Activated B cell treated with CpG ODN at 0.5 μM for 24 hours (primary cell): ENCODE data around the gene ISOC2. TPM values are rescaled to one million over a fixed set of nuclear protein-coding genes. Genes with fewer than 3 reads are reported as not detected.

Source experiments
- ATAC-seq: fragments of 200-7000 bp; cut with Tn5 transposase; one replicate; pipeline ENCODE4 v1.10.0; 2021; ENCODE audit warnings: low read depth, mild to moderate bottlenecking, moderate library complexity
- CTCF ChIA-PET: fragments of 350-600 bp; sonication (Branson Sonifier 250); formaldehyde crosslinking; loops from one replicate; lab custom pipeline; 2021; ENCODE audit warnings: antibody characterized with exemption; lab: Charles Lee
- POLR2A ChIA-PET: fragments of 350-600 bp; sonication (Branson Sonifier 250); formaldehyde crosslinking; loops from one replicate; lab custom pipeline; 2021; ENCODE audit warnings: antibody characterized with exemption; lab: Charles Lee
- DNase-seq: peaks from one replicate; pipeline ENCODE4 v3.0.0; 2022
- H3K27ac Mint-ChIP-seq: one replicate; pipeline ENCODE4 v1.8.0; 2020; ENCODE audit warnings: mixed read lengths
- H3K27me3 Mint-ChIP-seq: one replicate; pipeline ENCODE4 v1.8.0; 2021; ENCODE audit warnings: mixed read lengths
- H3K36me3 Mint-ChIP-seq: one replicate; pipeline ENCODE4 v1.8.0; 2021; ENCODE audit warnings: low read depth, mixed read lengths
- H3K4me1 Mint-ChIP-seq: one replicate; pipeline ENCODE4 v1.8.0; 2021; ENCODE audit warnings: mixed read lengths
- H3K4me3 Mint-ChIP-seq: one replicate; pipeline ENCODE4 v1.8.0; 2020; ENCODE audit warnings: mild to moderate bottlenecking, mixed read lengths
- H3K9me3 Mint-ChIP-seq: one replicate; pipeline ENCODE4 v1.8.0; 2020; ENCODE audit warnings: mixed read lengths
- CTCF ChIP-seq: fragments of 200-600 bp; IDR thresholded peaks from one replicate; pipeline ENCODE4 v1.8.0; 2022; ENCODE audit warnings: antibody characterized with exemption, mild to moderate bottlenecking
- intact Hi-C: fragments of 100-400 bp; cut with micrococcal nuclease; formaldehyde crosslinking; loops from one replicate; pipeline ENCODE4 v1.15.1; 2024
- total RNA-seq: library from RNA; stranded (reverse); gene quantifications from 2 replicates; pipeline ENCODE4 v1.2.3, GENCODE V29; 2022

Gene ISOC2
- total RNA-seq, 1 donor from 2014 or later: 29.0 TPM

- Mint-ChIP-seq H3K27me3 (peaks cover 11% of the 10 kb centered on the region), H3K27ac (no peak overlapping the region), H3K9me3 (no peaks in the 10 kb centered on the region), H3K4me1 (peaks cover 20% of the 10 kb centered on the region), H3K4me3 (peak overlapping the region; percentile 17), H3K36me3 (peaks cover 14% of the 10 kb centered on the region)
- no peak for DNase-seq
- intact Hi-C loops: loop anchor here (1.0 kb wide), 1 partner anchor 312 kb away; no protein-coding TSS in a partner anchor
- ChIA-PET POLR2A (interaction anchor here (0.8 to 2.2 kb wide), 2 partner anchors 9 to 46 kb away, joined by 3 to 7 read pairs; partner anchors contain the start of gene UBE2S), CTCF (interaction anchor here (0.9 to 2.0 kb wide), 5 partner anchors 14 to 312 kb away, joined by 4 to 9 read pairs (median 4); no protein-coding TSS in a partner anchor)
- TF ChIP-seq CTCF: no peak
- no peak for ATAC-seq
Measured at GRCh38 chr19:55453511-55454260, 7.8 kb downstream of the ISOC2 start.

- POLR2A ChIA-PET: interaction anchor here (0.6 to 2.2 kb wide), 3 partner anchors 45 to 278 kb away, joined by 4 to 12 read pairs (median 7); partner anchors contain the start of gene UBE2S
- intact Hi-C loops: no loop called here
- H3K36me3 Mint-ChIP-seq: peaks cover 14% of the 10 kb centered on the region
- no peaks in the 10 kb centered on the region for H3K9me3 Mint-ChIP-seq
- no peak overlapping the region for H3K4me3 Mint-ChIP-seq
- ATAC-seq: no peak
- TF ChIP-seq CTCF: no peak
- peaks cover 11% of the 10 kb centered on the region for H3K27me3 Mint-ChIP-seq
- DNase-seq: no peak
- no peak overlapping the region for H3K27ac Mint-ChIP-seq
- CTCF ChIA-PET: interaction anchor here (1.1 to 2.0 kb wide), 3 partner anchors 15 to 160 kb away, joined by 4 to 9 read pairs (median 6); no protein-coding TSS in a partner anchor
- peaks cover 20% of the 10 kb centered on the region for H3K4me1 Mint-ChIP-seq
Measured at GRCh38 chr19:55452749-55453346, 8.6 kb downstream of the ISOC2 start.

GRCh38 chr19:55451965-55452748 is 9.3 kb downstream of the ISOC2 start:
- ChIA-PET POLR2A (interaction anchor here (2.2 kb wide), 1 partner anchor 44 kb away, joined by 7 read pairs; the partner anchor contains the start of gene UBE2S), CTCF (interaction anchor here (1.7 to 2.0 kb wide), 2 partner anchors 16 to 51 kb away, joined by 6 to 9 read pairs; no protein-coding TSS in a partner anchor)
- peaks cover 14% of the 10 kb centered on the region for H3K36me3 Mint-ChIP-seq
- ATAC-seq: no peak
- no peak overlapping the region for H3K27ac Mint-ChIP-seq
- H3K27me3 Mint-ChIP-seq: peaks cover 11% of the 10 kb centered on the region
- intact Hi-C loops: no loop called here
- DNase-seq: no peak
- TF ChIP-seq CTCF: no peak
- H3K9me3 Mint-ChIP-seq: no peaks in the 10 kb centered on the region
- peaks cover 20% of the 10 kb centered on the region for H3K4me1 Mint-ChIP-seq
- peak overlapping the region; percentile 41 for H3K4me3 Mint-ChIP-seq

GRCh38 chr19:55451163-55451964 is 10.1 kb downstream of the ISOC2 start:
- H3K4me1 Mint-ChIP-seq: peaks cover 20% of the 10 kb centered on the region
- DNase-seq (no peak), ATAC-seq (peak; percentile 35)
- peak overlapping the region; percentile 77 for H3K4me3 Mint-ChIP-seq
- peaks cover 14% of the 10 kb centered on the region for H3K36me3 Mint-ChIP-seq
- H3K27me3 Mint-ChIP-seq: peaks cover 11% of the 10 kb centered on the region
- ChIA-PET CTCF (no interaction called here), POLR2A (interaction anchor here (0.6 kb wide), 1 partner anchor 135 kb away, joined by 4 read pairs; no protein-coding TSS in a partner anchor)
- H3K27ac Mint-ChIP-seq: no peak overlapping the region
- no peak for TF ChIP-seq CTCF
- intact Hi-C loops: no loop called here
- no peaks in the 10 kb centered on the region for H3K9me3 Mint-ChIP-seq
